ENCODE measurements around the gene PATZ1. TPM values are rescaled to one million over a fixed set of nuclear protein-coding genes. Genes with fewer than 3 reads are reported as not detected.

Gene PATZ1
- total and polyA plus RNA-seq, 9 of the 15 experiments (the other 6 are each of a cell fraction or from before 2014, with no cell fraction given): 0.63 to 7.8 (median 4.2) TPM

DNA sequence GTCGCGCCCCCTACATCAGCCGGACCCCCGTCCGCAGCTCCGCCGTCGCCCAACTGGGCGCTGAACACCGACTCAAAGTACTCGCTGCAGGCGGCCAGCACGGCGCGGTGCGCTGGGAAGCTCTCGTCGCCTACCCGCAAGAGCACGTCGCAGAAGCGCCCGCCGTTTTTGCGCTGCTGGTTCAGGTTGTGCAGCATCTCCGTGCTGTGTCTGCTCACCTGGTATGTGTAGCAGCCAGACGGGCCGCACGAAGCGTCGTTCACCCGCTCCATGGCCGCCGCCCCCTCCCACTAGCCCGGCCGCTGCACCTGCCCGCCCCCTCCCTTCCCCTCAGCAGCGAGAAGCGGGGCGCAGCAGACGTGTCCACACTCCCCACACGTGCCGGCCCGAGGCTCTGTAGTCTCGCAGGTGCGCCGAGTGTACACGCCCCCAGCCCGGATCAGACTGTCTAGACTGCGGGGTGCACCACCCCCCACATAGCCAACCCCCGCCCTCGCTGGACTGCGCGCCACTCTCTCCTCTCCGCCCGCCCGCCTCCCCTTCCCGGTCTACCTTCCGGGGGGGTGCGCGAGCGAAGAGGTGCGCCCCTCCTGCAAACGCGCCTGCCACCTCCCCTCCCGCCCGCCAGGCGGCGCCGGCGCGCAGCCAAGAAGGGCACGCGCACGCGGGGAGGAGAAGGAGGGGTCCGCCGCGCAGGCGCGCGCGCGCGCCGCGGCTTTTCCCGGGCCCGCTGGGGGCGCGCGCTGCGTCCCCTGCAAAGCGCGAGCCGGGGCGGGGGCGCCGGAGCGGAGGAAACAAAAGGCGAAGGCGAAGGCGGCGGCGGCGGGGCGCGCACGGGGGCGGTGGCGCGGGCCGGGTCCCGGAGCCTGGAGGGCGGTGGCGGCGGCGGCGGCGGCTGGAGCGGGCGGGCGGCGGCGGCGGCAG, 553 bp downstream of the PATZ1 start (continued):
- TF ChIP-seq, protein P1, sequence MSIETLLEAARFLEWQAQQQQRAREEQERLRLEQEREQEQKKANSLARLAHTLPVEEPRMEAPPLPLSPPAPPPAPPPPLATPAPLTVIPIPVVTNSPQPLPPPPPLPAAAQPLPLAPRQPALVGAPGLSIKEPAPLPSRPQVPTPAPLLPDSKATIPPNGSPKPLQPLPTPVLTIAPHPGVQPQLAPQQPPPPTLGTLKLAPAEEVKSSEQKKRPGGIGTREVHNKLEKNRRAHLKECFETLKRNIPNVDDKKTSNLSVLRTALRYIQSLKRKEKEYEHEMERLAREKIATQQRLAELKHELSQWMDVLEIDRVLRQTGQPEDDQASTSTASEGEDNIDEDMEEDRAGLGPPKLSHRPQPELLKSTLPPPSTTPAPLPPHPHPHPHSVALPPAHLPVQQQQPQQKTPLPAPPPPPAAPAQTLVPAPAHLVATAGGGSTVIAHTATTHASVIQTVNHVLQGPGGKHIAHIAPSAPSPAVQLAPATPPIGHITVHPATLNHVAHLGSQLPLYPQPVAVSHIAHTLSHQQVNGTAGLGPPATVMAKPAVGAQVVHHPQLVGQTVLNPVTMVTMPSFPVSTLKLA (conservative IDR thresholded peaks at IDR 0.05): peak; percentile 52 to 69; a peak in 3 of 4 replicates
- TF ChIP-seq, protein P2, sequence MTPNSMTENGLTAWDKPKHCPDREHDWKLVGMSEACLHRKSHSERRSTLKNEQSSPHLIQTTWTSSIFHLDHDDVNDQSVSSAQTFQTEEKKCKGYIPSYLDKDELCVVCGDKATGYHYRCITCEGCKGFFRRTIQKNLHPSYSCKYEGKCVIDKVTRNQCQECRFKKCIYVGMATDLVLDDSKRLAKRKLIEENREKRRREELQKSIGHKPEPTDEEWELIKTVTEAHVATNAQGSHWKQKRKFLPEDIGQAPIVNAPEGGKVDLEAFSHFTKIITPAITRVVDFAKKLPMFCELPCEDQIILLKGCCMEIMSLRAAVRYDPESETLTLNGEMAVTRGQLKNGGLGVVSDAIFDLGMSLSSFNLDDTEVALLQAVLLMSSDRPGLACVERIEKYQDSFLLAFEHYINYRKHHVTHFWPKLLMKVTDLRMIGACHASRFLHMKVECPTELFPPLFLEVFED (CRISPR knock-in tag; conservative IDR thresholded peaks at IDR 0.05): no peak
- TF ChIP-seq, protein P3, sequence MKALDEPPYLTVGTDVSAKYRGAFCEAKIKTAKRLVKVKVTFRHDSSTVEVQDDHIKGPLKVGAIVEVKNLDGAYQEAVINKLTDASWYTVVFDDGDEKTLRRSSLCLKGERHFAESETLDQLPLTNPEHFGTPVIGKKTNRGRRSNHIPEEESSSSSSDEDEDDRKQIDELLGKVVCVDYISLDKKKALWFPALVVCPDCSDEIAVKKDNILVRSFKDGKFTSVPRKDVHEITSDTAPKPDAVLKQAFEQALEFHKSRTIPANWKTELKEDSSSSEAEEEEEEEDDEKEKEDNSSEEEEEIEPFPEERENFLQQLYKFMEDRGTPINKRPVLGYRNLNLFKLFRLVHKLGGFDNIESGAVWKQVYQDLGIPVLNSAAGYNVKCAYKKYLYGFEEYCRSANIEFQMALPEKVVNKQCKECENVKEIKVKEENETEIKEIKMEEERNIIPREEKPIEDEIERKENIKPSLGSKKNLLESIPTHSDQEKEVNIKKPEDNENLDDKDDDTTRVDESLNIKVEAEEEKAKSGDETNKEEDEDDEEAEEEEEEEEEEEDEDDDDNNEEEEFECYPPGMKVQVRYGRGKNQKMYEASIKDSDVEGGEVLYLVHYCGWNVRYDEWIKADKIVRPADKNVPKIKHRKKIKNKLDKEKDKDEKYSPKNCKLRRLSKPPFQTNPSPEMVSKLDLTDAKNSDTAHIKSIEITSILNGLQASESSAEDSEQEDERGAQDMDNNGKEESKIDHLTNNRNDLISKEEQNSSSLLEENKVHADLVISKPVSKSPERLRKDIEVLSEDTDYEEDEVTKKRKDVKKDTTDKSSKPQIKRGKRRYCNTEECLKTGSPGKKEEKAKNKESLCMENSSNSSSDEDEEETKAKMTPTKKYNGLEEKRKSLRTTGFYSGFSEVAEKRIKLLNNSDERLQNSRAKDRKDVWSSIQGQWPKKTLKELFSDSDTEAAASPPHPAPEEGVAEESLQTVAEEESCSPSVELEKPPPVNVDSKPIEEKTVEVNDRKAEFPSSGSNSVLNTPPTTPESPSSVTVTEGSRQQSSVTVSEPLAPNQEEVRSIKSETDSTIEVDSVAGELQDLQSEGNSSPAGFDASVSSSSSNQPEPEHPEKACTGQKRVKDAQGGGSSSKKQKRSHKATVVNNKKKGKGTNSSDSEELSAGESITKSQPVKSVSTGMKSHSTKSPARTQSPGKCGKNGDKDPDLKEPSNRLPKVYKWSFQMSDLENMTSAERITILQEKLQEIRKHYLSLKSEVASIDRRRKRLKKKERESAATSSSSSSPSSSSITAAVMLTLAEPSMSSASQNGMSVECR (CRISPR knock-in tag; IDR thresholded peaks at IDR 0.05): peak; percentile 40; the same call in 1 of the 2 replicates
- TF ChIP-seq TCF7L2 (IDR thresholded peaks at IDR 0.05; ENCODE audit: low read depth, low read length) (no peak), SOX6 (IDR thresholded peaks at IDR 0.05) (0 out of 2 replicates have a peak, but pooled peaks have one; percentile 27), CC2D1A (IDR thresholded peaks at IDR 0.05) (no peak), NCOA2 (IDR thresholded peaks at IDR 0.05; ENCODE audit: partially characterized antibody in 2 of 2) (no peak)
- TF ChIP-seq, protein P4, sequence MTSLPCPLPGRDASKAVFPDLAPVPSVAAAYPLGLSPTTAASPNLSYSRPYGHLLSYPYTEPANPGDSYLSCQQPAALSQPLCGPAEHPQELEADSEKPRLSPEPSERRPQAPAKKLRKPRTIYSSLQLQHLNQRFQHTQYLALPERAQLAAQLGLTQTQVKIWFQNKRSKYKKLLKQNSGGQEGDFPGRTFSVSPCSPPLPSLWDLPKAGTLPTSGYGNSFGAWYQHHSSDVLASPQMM (CRISPR knock-in tag; IDR thresholded peaks at IDR 0.05): no peak
- TF ChIP-seq, protein P5, sequence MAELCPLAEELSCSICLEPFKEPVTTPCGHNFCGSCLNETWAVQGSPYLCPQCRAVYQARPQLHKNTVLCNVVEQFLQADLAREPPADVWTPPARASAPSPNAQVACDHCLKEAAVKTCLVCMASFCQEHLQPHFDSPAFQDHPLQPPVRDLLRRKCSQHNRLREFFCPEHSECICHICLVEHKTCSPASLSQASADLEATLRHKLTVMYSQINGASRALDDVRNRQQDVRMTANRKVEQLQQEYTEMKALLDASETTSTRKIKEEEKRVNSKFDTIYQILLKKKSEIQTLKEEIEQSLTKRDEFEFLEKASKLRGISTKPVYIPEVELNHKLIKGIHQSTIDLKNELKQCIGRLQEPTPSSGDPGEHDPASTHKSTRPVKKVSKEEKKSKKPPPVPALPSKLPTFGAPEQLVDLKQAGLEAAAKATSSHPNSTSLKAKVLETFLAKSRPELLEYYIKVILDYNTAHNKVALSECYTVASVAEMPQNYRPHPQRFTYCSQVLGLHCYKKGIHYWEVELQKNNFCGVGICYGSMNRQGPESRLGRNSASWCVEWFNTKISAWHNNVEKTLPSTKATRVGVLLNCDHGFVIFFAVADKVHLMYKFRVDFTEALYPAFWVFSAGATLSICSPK (IDR thresholded peaks at IDR 0.05; ENCODE audit: borderline replicate concordance): no peak
- TF ChIP-seq, protein P6, sequence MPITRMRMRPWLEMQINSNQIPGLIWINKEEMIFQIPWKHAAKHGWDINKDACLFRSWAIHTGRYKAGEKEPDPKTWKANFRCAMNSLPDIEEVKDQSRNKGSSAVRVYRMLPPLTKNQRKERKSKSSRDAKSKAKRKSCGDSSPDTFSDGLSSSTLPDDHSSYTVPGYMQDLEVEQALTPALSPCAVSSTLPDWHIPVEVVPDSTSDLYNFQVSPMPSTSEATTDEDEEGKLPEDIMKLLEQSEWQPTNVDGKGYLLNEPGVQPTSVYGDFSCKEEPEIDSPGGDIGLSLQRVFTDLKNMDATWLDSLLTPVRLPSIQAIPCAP (CRISPR knock-in tag; IDR thresholded peaks at IDR 0.05; ENCODE audit: borderline replicate concordance): no peak
- TF ChIP-seq, protein P7, sequence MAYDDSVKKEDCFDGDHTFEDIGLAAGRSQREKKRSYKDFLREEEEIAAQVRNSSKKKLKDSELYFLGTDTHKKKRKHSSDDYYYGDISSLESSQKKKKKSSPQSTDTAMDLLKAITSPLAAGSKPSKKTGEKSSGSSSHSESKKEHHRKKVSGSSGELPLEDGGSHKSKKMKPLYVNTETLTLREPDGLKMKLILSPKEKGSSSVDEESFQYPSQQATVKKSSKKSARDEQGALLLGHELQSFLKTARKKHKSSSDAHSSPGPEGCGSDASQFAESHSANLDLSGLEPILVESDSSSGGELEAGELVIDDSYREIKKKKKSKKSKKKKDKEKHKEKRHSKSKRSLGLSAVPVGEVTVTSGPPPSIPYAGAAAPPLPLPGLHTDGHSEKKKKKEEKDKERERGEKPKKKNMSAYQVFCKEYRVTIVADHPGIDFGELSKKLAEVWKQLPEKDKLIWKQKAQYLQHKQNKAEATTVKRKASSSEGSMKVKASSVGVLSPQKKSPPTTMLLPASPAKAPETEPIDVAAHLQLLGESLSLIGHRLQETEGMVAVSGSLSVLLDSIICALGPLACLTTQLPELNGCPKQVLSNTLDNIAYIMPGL (CRISPR knock-in tag; IDR thresholded peaks at IDR 0.05): no peak

Data from K562 (cell line).